Kidney capillary endothelial cell (primary cell): ENCODE measurements around the gene KRT7.

Experiments
- DNase-seq: peaks from one replicate; pipeline ENCODE4 v3.0.0-alpha.2; 2018; ENCODE audit warnings: low spot score

The KRT7 gene

DNA sequence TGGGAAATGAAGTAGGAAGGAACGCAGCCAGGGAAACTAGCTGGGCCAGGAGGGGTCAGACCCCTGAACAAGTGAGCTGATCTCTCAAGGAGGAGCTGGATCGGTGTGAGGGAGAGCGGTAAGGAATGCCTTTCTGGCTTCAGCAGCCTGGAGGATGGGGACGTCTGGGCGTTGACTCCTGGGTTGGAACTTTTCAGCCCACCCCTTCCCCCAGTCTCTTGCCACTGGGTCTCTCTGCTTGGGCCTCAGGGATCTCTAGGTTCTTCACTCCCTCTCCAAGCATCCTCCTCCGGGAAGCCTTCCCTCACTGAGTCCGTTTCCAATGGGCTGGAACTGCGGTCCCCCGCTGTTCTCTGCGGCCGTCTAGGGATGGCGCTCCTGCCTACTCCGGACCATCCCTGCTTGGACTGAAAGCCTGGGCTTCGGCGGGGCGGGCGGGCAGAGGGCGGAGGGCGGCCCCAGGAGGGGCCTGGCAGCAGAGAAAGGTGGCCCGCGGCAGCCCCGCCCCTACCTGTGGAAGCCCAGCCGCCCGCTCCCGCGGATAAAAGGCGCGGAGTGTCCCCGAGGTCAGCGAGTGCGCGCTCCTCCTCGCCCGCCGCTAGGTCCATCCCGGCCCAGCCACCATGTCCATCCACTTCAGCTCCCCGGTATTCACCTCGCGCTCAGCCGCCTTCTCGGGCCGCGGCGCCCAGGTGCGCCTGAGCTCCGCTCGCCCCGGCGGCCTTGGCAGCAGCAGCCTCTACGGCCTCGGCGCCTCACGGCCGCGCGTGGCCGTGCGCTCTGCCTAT, at the start of gene KRT7:
Gene KRT7 (plus strand): TSS at position 570 of the 788 bp plus-strand sequence. CDS start 54 bp downstream, at position 624.
- no peak for DNase-seq

GRCh38 chr12:52183544-52183910, 49.5 kb upstream of the KRT7 start:
- DNase-seq: no peak

DNA sequence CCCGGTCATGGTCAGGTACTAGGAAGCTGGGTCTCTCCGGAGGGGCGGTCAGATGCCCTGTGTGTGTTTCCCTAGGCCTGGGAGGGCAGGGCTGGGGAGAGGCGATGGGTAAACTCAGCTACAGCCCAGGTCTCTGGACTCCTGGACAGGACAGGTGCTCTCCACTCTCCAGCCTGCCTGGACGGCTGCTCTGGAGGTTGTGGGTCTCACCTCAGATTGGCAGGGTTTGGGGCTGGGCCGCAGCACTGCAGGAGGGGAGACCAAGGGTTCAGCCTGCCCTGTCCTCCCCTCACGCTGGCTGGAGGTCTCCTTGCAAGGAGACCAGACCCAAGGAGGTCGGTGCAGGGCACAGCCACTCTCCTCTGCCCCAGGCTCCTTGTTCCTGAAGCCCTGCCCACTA, 49.1 kb upstream of the KRT7 start:
- no peak for DNase-seq

DNA sequence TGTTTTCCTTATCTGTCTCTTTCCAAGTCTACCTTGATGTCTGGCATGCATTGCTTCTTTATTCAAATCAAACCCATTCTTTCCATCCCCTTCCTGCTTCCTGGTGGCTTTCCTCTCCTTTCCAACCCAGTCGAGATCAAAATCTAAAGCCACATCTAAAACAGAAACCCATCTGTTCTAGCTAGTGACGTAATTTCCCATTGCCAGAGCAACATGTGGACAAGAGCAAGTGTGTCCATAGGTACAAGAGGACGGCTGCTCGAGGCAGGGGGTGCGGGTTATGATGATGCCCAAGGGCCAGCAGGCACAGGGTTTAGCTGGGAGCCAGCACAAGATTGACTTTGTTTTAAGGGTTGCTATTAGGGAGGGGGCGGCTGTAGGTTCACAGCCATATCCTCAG, 48.2 kb upstream of the KRT7 start:
- DNase-seq: no peak

GRCh38 chr12:52185400-52185967, 47.6 kb upstream of the KRT7 start:
- no peak for DNase-seq

GRCh38 chr12:52186118-52186840, 46.8 kb upstream of the KRT7 start:
- DNase-seq: no peak

GRCh38 chr12:52187206-52187605, 45.8 kb upstream of the KRT7 start:
- DNase-seq: no peak

DNA sequence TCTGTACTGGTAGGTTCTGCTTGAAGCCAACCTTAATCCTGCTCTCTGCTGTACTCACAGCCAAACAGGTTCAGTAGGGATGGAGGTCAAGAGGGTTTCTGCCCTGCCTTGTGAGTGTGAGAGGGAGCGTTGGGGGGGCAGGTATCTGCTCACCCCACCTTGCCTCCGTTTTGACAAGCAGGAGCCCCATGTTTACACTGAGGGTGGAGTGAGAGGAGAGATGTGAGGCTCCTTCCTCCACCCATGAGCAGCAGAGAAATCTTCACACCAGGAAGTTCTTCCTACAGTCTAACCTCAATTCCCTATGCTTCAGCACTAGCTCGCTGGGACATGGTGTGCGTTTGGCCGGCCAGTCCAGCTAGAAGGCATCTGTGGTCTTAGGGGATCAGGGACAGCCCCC, 45.4 kb upstream of the KRT7 start:
- no peak for DNase-seq

- DNase-seq: no peak
Measured at GRCh38 chr12:52188658-52189057, 44.4 kb upstream of the KRT7 start.

DNA sequence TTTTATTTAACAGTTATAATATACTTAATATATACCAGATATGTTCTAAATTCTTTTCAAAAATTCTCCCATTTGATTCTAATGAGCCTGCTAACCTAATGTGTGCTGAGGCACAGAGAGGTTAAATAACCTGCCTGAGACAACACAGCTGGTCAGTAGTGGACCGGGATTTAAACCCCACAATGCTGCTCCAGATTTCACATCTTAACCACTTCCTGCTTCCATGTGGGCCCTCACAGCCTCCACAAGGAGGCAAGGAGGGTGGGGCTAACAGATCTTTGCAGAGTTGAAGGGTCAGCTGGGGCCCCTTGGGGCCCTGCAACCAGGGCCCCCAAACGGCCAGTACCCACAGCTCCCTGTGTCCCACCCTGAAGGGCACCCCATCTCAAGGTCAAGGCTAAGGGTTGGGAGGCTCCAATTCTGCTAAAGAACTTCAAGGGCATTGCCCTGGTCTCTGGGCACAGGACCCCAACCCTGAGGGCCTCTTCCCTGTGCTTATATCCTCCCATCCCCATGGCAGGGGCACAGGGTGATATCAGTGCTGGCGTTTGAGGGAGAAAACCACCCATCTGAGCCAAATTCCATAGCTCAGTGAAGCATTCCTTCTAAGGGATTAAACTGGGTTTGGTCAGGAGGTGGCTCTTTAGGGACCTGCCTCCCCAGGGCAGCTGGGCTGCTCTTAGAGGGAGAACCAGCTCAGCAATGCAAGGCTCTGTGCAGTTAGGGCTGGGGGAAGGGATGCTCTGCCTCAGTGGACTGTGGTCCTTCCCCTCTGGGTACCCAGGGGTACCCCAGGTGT, 43.5 kb upstream of the KRT7 start:
- DNase-seq: no peak

GRCh38 chr12:52190860-52191729, 41.9 kb upstream of the KRT7 start:
- DNase-seq: no peak

DNA sequence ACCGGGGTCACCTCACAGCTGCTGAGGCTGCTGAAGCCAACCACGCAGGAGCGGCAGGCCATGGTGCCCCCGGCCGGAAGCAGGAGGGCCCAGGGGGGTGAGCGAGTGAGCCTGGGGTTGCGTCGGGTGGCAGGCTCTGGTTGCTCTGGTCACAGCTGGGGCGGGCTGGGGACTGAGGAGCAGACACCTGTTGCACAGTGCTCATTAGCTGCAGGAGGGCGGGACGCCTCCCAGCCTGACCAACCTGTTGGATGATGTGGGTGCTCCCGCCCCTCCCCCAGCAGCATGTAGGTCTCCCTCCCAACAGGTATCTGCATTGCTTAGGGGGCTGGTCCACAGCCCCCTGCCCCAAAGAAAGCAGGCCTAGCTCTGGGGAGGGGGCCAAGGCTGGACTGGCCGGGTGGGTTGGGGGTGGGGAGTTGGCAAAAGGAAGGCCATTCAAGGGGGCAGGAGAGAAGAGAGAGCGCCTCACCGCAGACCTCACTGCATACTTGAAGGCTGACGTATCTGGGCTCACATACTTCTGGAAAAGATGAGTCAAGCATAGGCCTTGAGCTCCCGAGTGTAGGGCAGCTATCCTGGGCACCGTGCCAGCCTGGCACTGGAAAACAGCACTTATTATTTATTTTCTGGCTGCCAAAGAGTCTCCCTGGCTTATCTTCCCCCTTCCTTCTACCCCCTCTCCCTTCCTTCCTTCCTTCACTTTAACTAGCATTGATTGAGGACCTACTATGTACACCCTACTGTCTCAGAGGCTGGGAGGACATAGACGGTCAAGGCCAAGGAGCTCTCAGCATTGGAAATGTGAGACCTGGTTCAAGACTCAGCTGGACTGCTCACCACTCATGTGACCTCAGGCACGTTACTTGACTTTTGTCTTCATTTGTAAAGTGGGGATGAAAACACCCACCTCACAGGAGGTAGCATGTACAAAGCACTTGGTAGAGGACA, 40.9 kb upstream of the KRT7 start, which contains the start of gene KRT80:
Gene KRT80 (minus strand): TSS at position 174 of the 951 bp plus-strand sequence. CDS start 112 bp downstream, at position 62.
- peak; percentile 98 for DNase-seq

GRCh38 chr12:52193532-52193931, 39.5 kb upstream of the KRT7 start:
- no peak for DNase-seq

GRCh38 chr12:52193991-52194390, 39.1 kb upstream of the KRT7 start:
- peak; percentile 76 for DNase-seq

DNA sequence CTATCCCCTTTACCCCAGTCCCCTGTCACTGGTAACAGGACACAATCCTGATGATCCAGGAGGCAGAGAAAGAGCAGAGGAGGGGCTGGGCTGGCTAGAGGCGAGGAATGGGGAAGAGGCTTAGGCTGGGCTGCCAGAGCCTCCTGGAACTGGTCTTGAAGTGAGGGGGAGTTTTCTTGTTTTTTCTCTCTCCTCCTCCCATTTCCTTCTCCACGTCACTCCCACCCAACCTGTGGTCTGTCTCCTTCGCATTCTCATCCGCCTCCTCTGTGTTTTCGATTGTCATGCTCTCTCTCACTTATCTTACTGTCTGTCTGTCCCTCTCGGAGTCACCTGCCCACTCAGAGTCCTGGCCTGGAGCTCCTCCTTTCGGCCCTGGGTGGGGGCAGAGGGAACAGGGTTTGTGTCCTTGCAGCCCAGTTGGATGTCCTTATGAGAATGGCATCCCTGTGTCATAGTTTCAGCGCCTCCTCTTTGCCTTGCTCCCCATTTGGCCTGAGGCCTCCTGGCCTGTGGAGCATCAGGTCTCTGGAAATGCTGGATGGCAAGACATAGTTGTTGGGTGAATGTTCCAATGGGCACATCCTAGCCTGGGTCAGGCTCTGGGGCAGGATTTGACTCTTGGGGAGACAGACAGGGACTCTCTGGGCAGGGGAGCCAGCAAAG, 37.8 kb upstream of the KRT7 start:
- no peak for DNase-seq

- no peak for DNase-seq
Measured at GRCh38 chr12:52197371-52198231, 35.4 kb upstream of the KRT7 start.

- DNase-seq: no peak
Measured at GRCh38 chr12:52198454-52199215, 34.4 kb upstream of the KRT7 start.
